HEK293 (cell line): ENCODE data around the gene SAE1.

Experiments used
- CTCF ChIP-seq: fragments of 450-650 bp; formaldehyde crosslinking; IDR thresholded peaks from 2 replicates; pipeline ENCODE4 v1.5.1; 2016; ENCODE audit warnings: missing biosample characterization, missing genetic modification characterization
- ZBTB20 ChIP-seq: fragments of 450-650 bp; formaldehyde crosslinking; IDR thresholded peaks from 2 replicates; pipeline ENCODE4 v1.5.1; 2016; ENCODE audit warnings: missing biosample characterization, missing genetic modification characterization
- ZBTB8A ChIP-seq: fragments of 450-650 bp; formaldehyde crosslinking; IDR thresholded peaks from 2 replicates; pipeline ENCODE4 v1.5.1; 2016; ENCODE audit warnings: missing biosample characterization, missing genetic modification characterization
- ZNF704 ChIP-seq: fragments of 450-650 bp; formaldehyde crosslinking; IDR thresholded peaks from 2 replicates; pipeline ENCODE4 v1.5.1; 2016; ENCODE audit warnings: missing biosample characterization, missing genetic modification characterization

GRCh38 chr19:47110521-47111005, 20.1 kb upstream of the SAE1 start:
- TF ChIP-seq CTCF (no peak), ZBTB20 (tag by site-specific recombination) (no peak), ZNF704 (tag by site-specific recombination) (no peak), ZBTB8A (no peak)
